OCI-LY3 (cell line): Measurements from ENCODE around the gene RAD50.

Experiments
- CTCF ChIP-seq: fragments of 200-600, 300-600 bp; sonication (generic); IDR thresholded peaks from 2 replicates; pipeline ENCODE4 v1.5.1; 2014; ENCODE audit warnings: antibody characterized with exemption, low read length, low read depth
- EZH2phosphoT487 ChIP-seq: fragments of 200-600 bp; shearing (Covaris generic); IDR thresholded peaks from 2 replicates; pipeline ENCODE4 v1.6.1; 2018; ENCODE audit warnings: antibody characterized with exemption, mixed run types, low read depth

GRCh38 chr5:132677682-132678400 is 121.1 kb downstream of the RAD50 start:
- TF ChIP-seq CTCF: no peak
- no peak for TF ChIP-seq EZH2phosphoT487
